H1 (cell line): ENCODE data around the gene POU3F1. TPM values are rescaled to one million over a fixed set of nuclear protein-coding genes. Genes with fewer than 3 reads are reported as not detected.

Experiments
- ATF3 ChIP-seq: IDR thresholded peaks from 2 replicates; pipeline ENCODE4 v1.6.1; 2011; ENCODE audit warnings: low read depth, mild to moderate bottlenecking, low read length; ENCODE audit not compliant: insufficient read depth
- NRF1 ChIP-seq: IDR thresholded peaks from 2 replicates; pipeline ENCODE4 v1.6.1; 2011; ENCODE audit warnings: mild to moderate bottlenecking, low read depth, low read length, improper control_type of control experiment
- RAD21 ChIP-seq, 2 experiments: IDR thresholded peaks in 1 of 2; conservative IDR thresholded peaks in 1 of 2; 2 replicates each; pipeline ENCODE4 v1.6.1; 2011; ENCODE audit warnings: low read depth in 2 of 2, low read length in 2 of 2, improper control_type of control experiment in 1 of 2, inconsistent platforms in 1 of 2, mild to moderate bottlenecking in 1 of 2, moderate library complexity in 1 of 2
- polyA plus RNA-seq, 7 experiments: library from polyadenylated mRNA; depleted of rRNA in 3 of 7; stranded (reverse) in 5 of 7; unstranded in 2 of 7; fragments of >200 nt in 5 of 7; fragments of 200-250 nt in 2 of 7; gene quantifications; 1 replicate in 5 of 7; 2 replicates in 1 of 7; 4 replicates in 1 of 7; pipeline versions ENCODE4 v1.2.1 to v1.2.3, GENCODE V29; 2011 to 2013; ENCODE audit warnings: missing spikeins in 2 of 7, mixed read lengths in 2 of 7
- total RNA-seq: library from RNA; stranded (reverse); fragmentation: NEBNext Ultra II Directional; extraction: Animal tissue kit (Norgen Biotek cat#: 25700); gene quantifications from 2 replicates; pipeline ENCODE4 v1.2.1, GENCODE V29; 2021

POU3F1 gene
- total and polyA plus RNA-seq, 2 of the 8 experiments (the other 6 are each of a cell fraction or from before 2014, with no cell fraction given): 4.2 to 10.8 TPM

GRCh38 chr1:38018864-38019343 is 27.7 kb downstream of the POU3F1 start (continued):
- TF ChIP-seq ATF3 (no peak), RAD21 (IDR thresholded peaks at IDR 0.05 in 1 of 2, conservative IDR thresholded peaks at IDR 0.05 in 1 of 2; ENCODE audit: low read depth in 2 of 2, low read length in 2 of 2) (peak; percentile 57 to 67), NRF1 (no peak)
- TF ChIP-seq, all 59 proteins: peak for 2
